PC-9 (cell line): ENCODE measurements around the gene CPXM1. TPM values are rescaled to one million over a fixed set of nuclear protein-coding genes. Genes with fewer than 3 reads are reported as not detected.

Experiments
- BruUV-seq: library from RNA; stranded (reverse); fragments of 400-500 nt; replicated peaks from 2 replicates; lab custom pipeline; 2021; lab: Mats Ljungman, UMichigan
- CTCF ChIA-PET: fragments of 300-600 bp; sonication (Branson Sonifier 250); formaldehyde crosslinking; loops from one replicate; lab custom pipeline; 2022; ENCODE audit warnings: antibody characterized with exemption; lab: Charles Lee
- POLR2A ChIA-PET: fragments of 300-600 bp; sonication (Branson Sonifier 250); formaldehyde crosslinking; loops from one replicate; lab custom pipeline; 2022; ENCODE audit warnings: antibody characterized with exemption; ENCODE audit not compliant: unreplicated experiment; lab: Charles Lee
- DNase-seq, 2 experiments: peaks; one replicate each; pipeline versions ENCODE4 v3.0.0 to v3.0.0-alpha.2; 2015 to 2022; ENCODE audit warnings: mixed read lengths in 1 of 2
- H2AFZ ChIP-seq: fragments of 200-600 bp; sonication (generic); 2 replicates; pipeline ENCODE4 v1.8.1; 2017; ENCODE audit warnings: antibody characterized with exemption
- H3F3A ChIP-seq: fragments of 200-600 bp; sonication (generic); 2 replicates; pipeline ENCODE4 v1.8.1; 2017; ENCODE audit warnings: antibody characterized with exemption, mild to moderate bottlenecking, low read depth; ENCODE audit not compliant: insufficient read depth
- H3K27ac ChIP-seq: fragments of 200-600 bp; sonication (generic); 2 replicates; pipeline ENCODE4 v1.6.1; 2016; ENCODE audit warnings: mixed run types
- H3K27me3 ChIP-seq: fragments of 200-600 bp; sonication (generic); 2 replicates; pipeline ENCODE4 v1.6.1; 2016; ENCODE audit warnings: low read depth, mixed run types; ENCODE audit not compliant: insufficient read depth
- H3K36me3 ChIP-seq: fragments of 200-600 bp; sonication (generic); 2 replicates; pipeline ENCODE4 v1.6.1; 2016; ENCODE audit warnings: low read depth, mixed run types
- H3K4me1 ChIP-seq: fragments of 200-600 bp; sonication (generic); replicated peaks from 2 replicates; pipeline ENCODE4 v1.6.1; 2016; ENCODE audit warnings: mixed run types; ENCODE audit not compliant: insufficient read depth
- H3K4me2 ChIP-seq: fragments of 200-600 bp; sonication (generic); 2 replicates; pipeline ENCODE4 v1.6.1; 2017; ENCODE audit warnings: mixed run types
- H3K4me3 ChIP-seq: fragments of 200-600 bp; sonication (generic); 2 replicates; pipeline ENCODE4 v1.6.1; 2016; ENCODE audit warnings: mixed run types
- H3K79me2 ChIP-seq: fragments of 200-600 bp; sonication (generic); 2 replicates; pipeline ENCODE4 v1.6.1; 2017; ENCODE audit warnings: low read depth, mixed run types
- H3K9me2 ChIP-seq: fragments of 200-600 bp; sonication (generic); 2 replicates; pipeline ENCODE4 v1.8.1; 2017; ENCODE audit warnings: mild to moderate bottlenecking; ENCODE audit not compliant: insufficient read depth
- H3K9me3 ChIP-seq: fragments of 200-600 bp; sonication (generic); 2 replicates; pipeline ENCODE4 v1.8.1; 2016; ENCODE audit warnings: low read depth; ENCODE audit not compliant: insufficient read depth
- H4K20me1 ChIP-seq: fragments of 200-600 bp; sonication (generic); 2 replicates; pipeline ENCODE4 v1.8.1; 2017; ENCODE audit not compliant: insufficient read depth
- EZH2 ChIP-seq: fragments of 200-600 bp; sonication (generic); IDR thresholded peaks from 2 replicates; pipeline ENCODE4 v1.8.0; 2017; ENCODE audit warnings: antibody characterized with exemption, low read depth
- intact Hi-C: fragments of 100-400 bp; cut with micrococcal nuclease; formaldehyde crosslinking; loops from one replicate; pipeline ENCODE4 v1.10.0; 2022; ENCODE audit not compliant: unreplicated experiment
- total RNA-seq: library from RNA; stranded (reverse); gene quantifications from 2 replicates; pipeline ENCODE4 v1.2.3, GENCODE V29; 2021
- TF ChIP-seq, protein P1 (sequence below): fragments of 200-600 bp; sonication (generic); conservative IDR thresholded peaks from 2 replicates; pipeline ENCODE4 v1.6.1; 2017; ENCODE audit warnings: mixed run types, antibody characterized with exemption, mild to moderate bottlenecking, moderate library complexity

Gene CPXM1
- total RNA-seq, 1 experiment from 2014 or later, result not detected

DNA sequence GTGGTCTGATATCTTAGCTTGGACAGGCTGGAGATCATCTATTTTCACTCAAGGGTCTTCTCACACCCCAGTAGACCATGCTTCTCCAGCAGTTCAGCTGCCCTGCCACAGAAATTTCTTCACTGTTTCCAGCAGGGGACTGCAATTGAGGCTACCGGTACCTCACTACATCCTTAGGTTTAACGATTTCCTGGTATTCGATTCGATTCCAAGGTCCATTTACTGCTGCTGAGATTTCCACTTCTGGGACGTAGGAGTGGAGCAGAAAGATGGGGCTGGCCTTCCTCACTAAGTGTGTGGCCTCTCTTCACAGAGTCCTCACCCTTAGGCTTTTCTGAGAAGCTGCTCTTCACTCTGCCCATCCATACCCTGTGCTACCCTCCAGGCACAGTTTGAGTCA, 46.3 kb upstream of the CPXM1 start:
- ChIA-PET POLR2A (no interaction called here), CTCF (no interaction called here)
- BruUV-seq, result no TSS peak

DNA sequence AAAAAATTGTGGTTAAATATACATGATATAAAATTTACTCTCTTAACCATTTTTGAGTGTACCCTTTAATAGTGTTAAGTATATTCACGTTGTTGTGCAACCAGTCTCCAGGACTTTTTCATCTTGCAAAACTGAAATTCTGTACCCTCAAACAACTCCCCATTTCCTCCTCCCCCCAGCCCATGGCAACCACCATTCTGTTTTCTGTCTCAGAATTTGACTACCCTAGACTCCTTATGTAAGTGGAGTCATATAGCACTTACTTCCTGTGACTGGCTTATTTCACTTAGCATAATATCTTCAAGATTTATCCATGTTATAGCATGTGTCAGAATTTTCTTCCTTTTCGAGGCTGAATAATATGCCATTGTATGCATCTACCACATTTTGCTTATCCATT, 45.2 kb upstream of the CPXM1 start:
- no peak overlapping the region for H3K27ac ChIP-seq
- peaks cover 6% of the 10 kb centered on the region; the same call in 1 of the 2 replicates for H3K4me1 ChIP-seq
- ChIA-PET POLR2A (no interaction called here), CTCF (no interaction called here)
- no peaks in the 10 kb centered on the region for H3K9me3 ChIP-seq
- BruUV-seq, result no TSS peak
- intact Hi-C loops, result no loop called here
- no peak overlapping the region for H2AFZ ChIP-seq
- H3K9me2 ChIP-seq, result no peaks in the 10 kb centered on the region
- no peak overlapping the region for H3K4me3 ChIP-seq
- H3F3A ChIP-seq, result no peaks in the 10 kb centered on the region
- TF ChIP-seq, protein P1, sequence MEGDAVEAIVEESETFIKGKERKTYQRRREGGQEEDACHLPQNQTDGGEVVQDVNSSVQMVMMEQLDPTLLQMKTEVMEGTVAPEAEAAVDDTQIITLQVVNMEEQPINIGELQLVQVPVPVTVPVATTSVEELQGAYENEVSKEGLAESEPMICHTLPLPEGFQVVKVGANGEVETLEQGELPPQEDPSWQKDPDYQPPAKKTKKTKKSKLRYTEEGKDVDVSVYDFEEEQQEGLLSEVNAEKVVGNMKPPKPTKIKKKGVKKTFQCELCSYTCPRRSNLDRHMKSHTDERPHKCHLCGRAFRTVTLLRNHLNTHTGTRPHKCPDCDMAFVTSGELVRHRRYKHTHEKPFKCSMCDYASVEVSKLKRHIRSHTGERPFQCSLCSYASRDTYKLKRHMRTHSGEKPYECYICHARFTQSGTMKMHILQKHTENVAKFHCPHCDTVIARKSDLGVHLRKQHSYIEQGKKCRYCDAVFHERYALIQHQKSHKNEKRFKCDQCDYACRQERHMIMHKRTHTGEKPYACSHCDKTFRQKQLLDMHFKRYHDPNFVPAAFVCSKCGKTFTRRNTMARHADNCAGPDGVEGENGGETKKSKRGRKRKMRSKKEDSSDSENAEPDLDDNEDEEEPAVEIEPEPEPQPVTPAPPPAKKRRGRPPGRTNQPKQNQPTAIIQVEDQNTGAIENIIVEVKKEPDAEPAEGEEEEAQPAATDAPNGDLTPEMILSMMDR, result no peak
- no peak for TF ChIP-seq EZH2
- peaks cover 4% of the 10 kb centered on the region; the same call in 1 of the 2 replicates for H3K79me2 ChIP-seq
- no peak for DNase-seq
- no peaks in the 10 kb centered on the region for H3K27me3 ChIP-seq
- H4K20me1 ChIP-seq, result no peaks in the 10 kb centered on the region
- H3K36me3 ChIP-seq, result no peaks in the 10 kb centered on the region
- no peak overlapping the region for H3K4me2 ChIP-seq

More for the DNA sequence above, 46.3 kb upstream of the CPXM1 start:
- no peaks in the 10 kb centered on the region for H4K20me1 ChIP-seq
- H3K9me2 ChIP-seq, result no peaks in the 10 kb centered on the region
- H3K4me1 ChIP-seq, result 0 out of 2 replicates have a peak, but pooled peaks cover 1% of the 10 kb centered on the region
- H3K79me2 ChIP-seq, result no peaks in the 10 kb centered on the region
- no peak overlapping the region for H3K4me3 ChIP-seq
- H3F3A ChIP-seq, result no peaks in the 10 kb centered on the region
- no peaks in the 10 kb centered on the region for H3K36me3 ChIP-seq
- no peak overlapping the region for H2AFZ ChIP-seq
- no peaks in the 10 kb centered on the region for H3K27me3 ChIP-seq
- intact Hi-C loops, result no loop called here
- H3K27ac ChIP-seq, result no peak overlapping the region
- no peak for DNase-seq
- H3K4me2 ChIP-seq, result no peak overlapping the region
- TF ChIP-seq, protein P1, result no peak
- TF ChIP-seq EZH2, result no peak
- H3K9me3 ChIP-seq, result no peaks in the 10 kb centered on the region

DNA sequence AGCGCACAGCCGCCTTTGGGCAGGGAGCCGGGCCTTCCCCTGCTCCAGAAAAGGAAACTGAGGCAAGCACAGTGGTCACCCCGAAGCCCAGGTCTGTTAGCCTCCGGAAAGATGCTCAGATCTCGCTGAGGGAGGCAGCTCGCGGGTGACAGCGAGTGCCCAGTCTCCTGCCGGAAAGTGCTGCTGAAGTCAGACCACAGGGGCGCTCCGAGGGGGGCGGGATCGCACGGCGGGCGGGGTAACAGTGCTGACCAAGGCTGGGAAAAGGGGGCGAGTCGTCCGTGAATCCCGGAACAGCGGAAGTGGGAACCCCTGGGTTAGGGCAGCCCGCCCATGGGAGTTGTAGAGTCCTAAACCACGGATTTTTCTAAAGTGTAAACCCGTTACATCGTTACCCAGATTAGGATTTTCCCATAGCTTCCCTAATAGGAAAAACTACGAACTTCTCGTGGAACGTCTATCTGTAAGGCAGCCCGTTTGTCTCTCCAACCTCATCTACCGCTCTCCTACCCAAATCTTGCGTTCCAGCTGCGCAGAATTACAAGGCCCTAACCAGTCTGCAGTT, 40.6 kb upstream of the CPXM1 start:
- TF ChIP-seq, protein P1, result no peak
- TF ChIP-seq EZH2, result no peak
- H3K9me3 ChIP-seq, result no peaks in the 10 kb centered on the region
- H4K20me1 ChIP-seq, result no peaks in the 10 kb centered on the region
- no peaks in the 10 kb centered on the region for H3K27me3 ChIP-seq
- ChIA-PET POLR2A (no interaction called here), CTCF (no interaction called here)
- intact Hi-C loops, result loop anchor here (2.0 to 5.0 kb wide), 2 partner anchors 72 to 476 kb away; no protein-coding TSS in a partner anchor
- no peaks in the 10 kb centered on the region for H3F3A ChIP-seq
- no peaks in the 10 kb centered on the region for H3K9me2 ChIP-seq
- BruUV-seq, result TSS peak; percentile 71
- DNase-seq, result peak in 1 of 2 experiments; percentile 63
- H3K4me1 ChIP-seq, result peaks cover 14% of the 10 kb centered on the region
- no peak overlapping the region for H3K27ac ChIP-seq
- no peaks in the 10 kb centered on the region for H3K36me3 ChIP-seq
- H3K4me2 ChIP-seq, result peak overlapping the region; percentile 73
- H2AFZ ChIP-seq, result peak overlapping the region; percentile 100
- peaks cover 16% of the 10 kb centered on the region for H3K79me2 ChIP-seq
- peak overlapping the region; percentile 100 for H3K4me3 ChIP-seq
